ENCODE data around the gene DOCK8. TPM values are rescaled to one million over a fixed set of nuclear protein-coding genes. Genes with fewer than 3 reads are reported as not detected.

The DOCK8 gene
- total RNA-seq, 2 donors from 2014 or later: 18.7 to 19.3 TPM

GRCh38 chr9:328453-328852 is 113.8 kb downstream of the DOCK8 start:
- TF ChIP-seq, protein P1, sequence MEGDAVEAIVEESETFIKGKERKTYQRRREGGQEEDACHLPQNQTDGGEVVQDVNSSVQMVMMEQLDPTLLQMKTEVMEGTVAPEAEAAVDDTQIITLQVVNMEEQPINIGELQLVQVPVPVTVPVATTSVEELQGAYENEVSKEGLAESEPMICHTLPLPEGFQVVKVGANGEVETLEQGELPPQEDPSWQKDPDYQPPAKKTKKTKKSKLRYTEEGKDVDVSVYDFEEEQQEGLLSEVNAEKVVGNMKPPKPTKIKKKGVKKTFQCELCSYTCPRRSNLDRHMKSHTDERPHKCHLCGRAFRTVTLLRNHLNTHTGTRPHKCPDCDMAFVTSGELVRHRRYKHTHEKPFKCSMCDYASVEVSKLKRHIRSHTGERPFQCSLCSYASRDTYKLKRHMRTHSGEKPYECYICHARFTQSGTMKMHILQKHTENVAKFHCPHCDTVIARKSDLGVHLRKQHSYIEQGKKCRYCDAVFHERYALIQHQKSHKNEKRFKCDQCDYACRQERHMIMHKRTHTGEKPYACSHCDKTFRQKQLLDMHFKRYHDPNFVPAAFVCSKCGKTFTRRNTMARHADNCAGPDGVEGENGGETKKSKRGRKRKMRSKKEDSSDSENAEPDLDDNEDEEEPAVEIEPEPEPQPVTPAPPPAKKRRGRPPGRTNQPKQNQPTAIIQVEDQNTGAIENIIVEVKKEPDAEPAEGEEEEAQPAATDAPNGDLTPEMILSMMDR (IDR thresholded peaks at IDR 0.05): no peak
- H3K27me3 ChIP-seq (replicated peaks; ENCODE audit: insufficient read depth): no peaks in the 10 kb centered on the region
- no peaks in the 10 kb centered on the region for H3K36me3 ChIP-seq
- no peak for DNase-seq (ENCODE audit: low spot score)
- no peaks in the 10 kb centered on the region for H3K4me1 ChIP-seq (ENCODE audit: control insufficient read depth in 1 of 2, low read depth in 2 of 2)
- H3K4me3 ChIP-seq: no peak overlapping the region
- H3K9me3 ChIP-seq: no peaks in the 10 kb centered on the region
- H3K27ac ChIP-seq: no peak overlapping the region
- no peak for ATAC-seq (ENCODE audit: insufficient number of reproducible peaks, low FRiP score, low read depth)

- TF ChIP-seq, protein P1 (IDR thresholded peaks at IDR 0.05): no peak
- Histone ChIP-seq H3K9me3 (no peaks in the 10 kb centered on the region), H3K36me3 (no peaks in the 10 kb centered on the region), H3K27ac (no peak overlapping the region), H3K4me1 (ENCODE audit: control insufficient read depth in 1 of 2, low read depth in 2 of 2) (peaks cover 0 to 6% of the 10 kb centered on the region in 2 donors), H3K4me3 (no peak overlapping the region), H3K27me3 (replicated peaks; ENCODE audit: insufficient read depth) (no peaks in the 10 kb centered on the region)
- no peak for ATAC-seq (ENCODE audit: insufficient number of reproducible peaks, low FRiP score, low read depth)
- no peak for DNase-seq (ENCODE audit: low spot score)
Observed at GRCh38 chr9:331197-331596, 116.5 kb downstream of the DOCK8 start.

DNA sequence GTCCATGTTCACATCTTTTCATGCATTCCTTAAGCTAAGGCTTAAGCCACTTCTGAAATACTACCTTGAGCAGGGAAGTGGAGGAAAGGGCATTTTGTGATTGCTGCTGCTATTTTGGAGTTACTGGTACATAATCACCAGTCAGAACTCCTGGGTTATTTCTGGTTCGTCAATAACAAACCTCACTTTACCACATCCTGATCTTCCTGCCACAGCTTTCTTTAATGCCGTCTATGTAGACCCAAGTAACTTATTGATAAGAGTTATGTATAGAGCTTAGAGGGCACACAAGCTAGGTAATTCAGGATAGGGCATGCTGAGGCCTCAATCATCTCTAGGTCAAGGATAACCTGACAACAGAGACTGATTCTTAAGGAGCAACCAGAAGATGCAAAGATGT is 120.7 kb downstream of the DOCK8 start:
- H3K27me3 ChIP-seq (replicated peaks; ENCODE audit: insufficient read depth): no peaks in the 10 kb centered on the region
- H3K27ac ChIP-seq: no peak overlapping the region
- H3K36me3 ChIP-seq: no peaks in the 10 kb centered on the region
- H3K9me3 ChIP-seq: no peaks in the 10 kb centered on the region
- H3K4me3 ChIP-seq: no peak overlapping the region
- DNase-seq (ENCODE audit: low spot score) (no peak), ATAC-seq (ENCODE audit: insufficient number of reproducible peaks, low FRiP score, low read depth) (no peak)
- TF ChIP-seq, protein P1 (IDR thresholded peaks at IDR 0.05): no peak
- peaks cover 0 to 9% of the 10 kb centered on the region in 2 donors for H3K4me1 ChIP-seq (ENCODE audit: control insufficient read depth in 1 of 2, low read depth in 2 of 2)

GRCh38 chr9:336039-336438 is 121.4 kb downstream of the DOCK8 start:
- no peak for DNase-seq (ENCODE audit: low spot score)
- Histone ChIP-seq H3K4me3 (no peak overlapping the region), H3K36me3 (no peaks in the 10 kb centered on the region), H3K27me3 (replicated peaks; ENCODE audit: insufficient read depth) (no peaks in the 10 kb centered on the region), H3K27ac (no peak overlapping the region), H3K9me3 (no peaks in the 10 kb centered on the region), H3K4me1 (ENCODE audit: control insufficient read depth in 1 of 2, low read depth in 2 of 2) (peaks cover 0 to 9% of the 10 kb centered on the region in 2 donors)
- TF ChIP-seq, protein P1 (IDR thresholded peaks at IDR 0.05): no peak
- ATAC-seq (ENCODE audit: insufficient number of reproducible peaks, low FRiP score, low read depth): no peak

DNA sequence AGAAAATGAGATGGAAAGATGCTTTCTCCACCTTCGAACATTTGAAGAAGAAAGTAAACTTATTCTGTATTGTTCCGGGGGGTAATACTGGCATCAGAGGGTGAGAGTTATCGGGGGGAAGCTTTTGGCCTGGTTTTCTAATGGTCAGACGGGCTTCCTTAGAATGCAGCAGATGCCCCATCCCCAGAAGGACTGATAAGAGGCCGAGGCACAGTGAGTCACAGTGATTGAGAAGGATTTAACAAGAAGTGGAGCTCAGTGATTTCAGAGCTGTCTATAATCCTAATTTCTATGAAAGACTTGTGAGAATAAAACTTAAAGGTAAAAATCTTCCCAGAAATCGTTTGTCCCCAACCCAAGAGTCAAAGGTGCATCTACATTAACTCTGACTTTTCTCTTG is 123.9 kb downstream of the DOCK8 start:
- Histone ChIP-seq H3K27ac (no peak overlapping the region), H3K36me3 (no peaks in the 10 kb centered on the region), H3K4me3 (no peak overlapping the region), H3K4me1 (ENCODE audit: control insufficient read depth in 1 of 2, low read depth in 2 of 2) (peaks cover 0 to 9% of the 10 kb centered on the region in 2 donors), H3K27me3 (replicated peaks; ENCODE audit: insufficient read depth) (no peaks in the 10 kb centered on the region), H3K9me3 (no peaks in the 10 kb centered on the region)
- TF ChIP-seq, protein P1 (IDR thresholded peaks at IDR 0.05): no peak
- ATAC-seq (ENCODE audit: insufficient number of reproducible peaks, low FRiP score, low read depth): no peak
- no peak for DNase-seq (ENCODE audit: low spot score)
